Activated CD4-positive, alpha-beta T cell treated with anti-CD3 and anti-CD28 coated beads for 1 hour (primary cell): Measurements from ENCODE around the gene ADM2.
"Not testable (repeated sequence)": the region's sequence is repeated elsewhere in the genome, so short reads cannot be mapped to it uniquely, and the experiment has no call there.

ENCODE experiments used
- DNase-seq: peaks from one replicate; pipeline ENCODE4 v3.0.0-alpha.2; 2020

The ADM2 gene

GRCh38 chr22:50507991-50508884, 26.9 kb downstream of the ADM2 start, which contains the start of gene NCAPH2:
TSS of gene NCAPH2 (plus strand) at chr22:50508224. CDS start at chr22:50508338, 114 bp downstream.
- peak; percentile 98 for DNase-seq

DNA sequence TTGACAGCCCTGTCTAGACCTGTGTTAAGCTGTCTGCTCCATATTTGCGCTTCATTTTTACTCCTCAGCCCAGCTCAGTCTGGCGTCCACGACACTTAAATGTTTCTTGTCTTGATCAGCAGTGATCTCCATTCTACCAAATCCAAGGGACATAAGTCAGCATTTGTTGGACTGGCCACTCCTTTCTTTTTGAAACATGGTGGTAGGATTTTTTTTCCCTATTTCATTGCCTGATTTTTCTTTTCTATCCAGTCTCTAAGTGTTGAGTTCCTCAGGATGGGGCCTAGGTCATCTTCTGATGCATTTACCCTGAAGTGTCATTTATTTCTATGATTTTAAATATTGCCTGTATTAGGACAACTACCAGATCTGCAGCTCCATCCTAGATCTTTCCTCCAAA, 27.6 kb downstream of the ADM2 start:
- no peak for DNase-seq

- no peak for DNase-seq
These were observed 31.8 kb downstream of the ADM2 start for GRCh38 chr22:50513175-50513574.

DNA sequence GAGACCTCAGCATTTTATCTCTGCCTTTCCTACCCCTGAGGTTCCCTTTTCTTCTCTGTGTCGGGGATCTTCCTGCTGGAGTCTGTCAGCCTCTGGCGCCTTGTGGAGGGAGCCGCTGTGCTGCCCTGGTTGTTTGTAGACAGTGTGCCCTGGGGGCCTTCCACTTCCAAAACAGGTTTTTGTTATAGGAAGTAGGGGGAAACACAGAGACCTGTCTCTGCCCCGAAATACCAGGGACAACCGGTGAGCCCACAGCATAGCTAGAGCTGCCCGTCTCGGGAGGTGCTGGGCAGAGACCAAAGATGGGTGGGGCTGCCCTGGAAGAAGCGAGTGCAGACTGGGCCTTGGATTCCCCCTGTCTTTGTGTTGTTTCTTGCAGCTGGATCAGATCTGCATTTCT, 34.7 kb downstream of the ADM2 start:
- no peak for DNase-seq

DNA sequence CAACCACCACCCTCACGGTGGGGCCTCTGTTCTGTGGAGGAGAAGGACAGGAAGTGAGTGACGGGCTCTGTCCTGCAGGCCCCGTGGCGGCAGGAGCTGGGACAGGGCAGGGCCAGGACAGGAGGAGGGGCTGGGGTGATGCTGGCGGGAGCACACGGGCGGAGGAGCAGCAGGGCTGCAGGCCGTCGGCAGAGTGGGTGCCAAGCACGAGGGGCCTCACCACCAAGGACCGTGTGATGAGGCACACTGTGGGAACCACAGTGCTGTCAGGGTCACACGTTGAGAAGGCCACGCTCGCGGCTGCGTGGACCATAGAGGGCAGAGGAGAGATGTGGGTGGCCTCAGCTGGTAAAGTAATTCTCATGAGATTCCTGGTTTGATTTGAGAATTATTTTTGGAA, 35.5 kb downstream of the ADM2 start:
- DNase-seq: no peak

DNA sequence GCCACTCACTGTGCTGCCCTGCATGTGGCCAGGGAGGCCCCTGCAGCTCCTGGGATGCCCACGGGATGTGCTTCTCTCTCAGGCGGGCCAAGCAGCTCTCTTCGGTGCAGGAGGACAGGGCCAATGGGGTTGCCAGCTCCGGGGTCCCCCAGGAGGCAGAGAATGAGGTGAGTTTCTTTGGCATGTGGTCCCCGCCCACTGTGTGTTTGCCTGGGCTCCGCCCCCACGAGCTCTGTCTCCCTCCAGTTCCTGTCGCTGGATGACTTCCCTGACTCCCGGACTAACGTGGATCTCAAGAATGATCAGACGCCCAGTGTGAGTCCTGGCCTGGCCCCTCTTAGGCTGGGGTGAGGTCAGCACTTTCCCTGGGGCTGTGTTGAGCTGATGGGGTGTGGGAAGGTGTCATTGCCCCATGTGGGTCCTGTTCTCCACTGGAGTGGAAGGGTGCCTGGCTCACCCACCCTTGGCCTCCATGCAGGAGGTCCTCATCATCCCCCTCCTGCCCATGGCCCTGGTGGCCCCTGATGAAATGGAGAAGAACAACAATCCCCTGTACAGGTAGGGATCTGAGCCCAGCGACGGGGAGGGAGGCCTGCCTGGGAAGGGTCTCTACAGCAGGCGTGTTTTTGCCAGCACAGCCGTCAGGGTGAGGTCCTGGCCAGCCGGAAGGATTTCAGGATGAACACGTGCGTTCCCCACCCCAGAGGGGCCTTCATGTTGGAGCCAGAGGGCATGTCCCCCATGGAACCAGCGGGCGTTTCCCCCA, 36.3 kb downstream of the ADM2 start:
- DNase-seq: no peak

- no peak for DNase-seq
These were observed 37.3 kb downstream of the ADM2 start for GRCh38 chr22:50518606-50519005.

DNA sequence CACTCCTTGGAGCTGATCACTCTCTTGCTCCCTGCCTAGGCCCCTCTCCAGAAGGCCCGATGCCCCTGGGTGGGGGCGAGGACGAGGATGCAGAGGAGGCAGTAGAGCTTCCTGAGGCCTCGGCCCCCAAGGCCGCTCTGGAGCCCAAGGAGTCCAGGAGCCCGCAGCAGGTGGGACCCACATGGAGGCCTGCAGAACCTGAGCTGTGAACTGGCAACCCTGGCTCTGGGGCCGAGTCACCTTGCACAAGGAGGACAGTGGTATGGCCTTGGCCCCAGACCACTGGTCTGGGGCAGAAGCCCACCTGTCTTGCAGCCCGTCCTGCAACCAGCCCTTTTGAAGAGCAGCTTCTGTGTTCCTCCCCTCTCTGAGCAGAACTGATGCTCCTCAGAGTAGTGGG, 37.8 kb downstream of the ADM2 start:
- no peak for DNase-seq

- DNase-seq: not testable (repeated sequence)
These were observed 38.8 kb downstream of the ADM2 start for GRCh38 chr22:50520184-50520583.

GRCh38 chr22:50520826-50521453, 39.6 kb downstream of the ADM2 start:
- no peak for DNase-seq

GRCh38 chr22:50521710-50522109, 40.4 kb downstream of the ADM2 start:
- DNase-seq: no peak

- no peak for DNase-seq
These were observed 41.0 kb downstream of the ADM2 start for GRCh38 chr22:50522208-50522805.

DNA sequence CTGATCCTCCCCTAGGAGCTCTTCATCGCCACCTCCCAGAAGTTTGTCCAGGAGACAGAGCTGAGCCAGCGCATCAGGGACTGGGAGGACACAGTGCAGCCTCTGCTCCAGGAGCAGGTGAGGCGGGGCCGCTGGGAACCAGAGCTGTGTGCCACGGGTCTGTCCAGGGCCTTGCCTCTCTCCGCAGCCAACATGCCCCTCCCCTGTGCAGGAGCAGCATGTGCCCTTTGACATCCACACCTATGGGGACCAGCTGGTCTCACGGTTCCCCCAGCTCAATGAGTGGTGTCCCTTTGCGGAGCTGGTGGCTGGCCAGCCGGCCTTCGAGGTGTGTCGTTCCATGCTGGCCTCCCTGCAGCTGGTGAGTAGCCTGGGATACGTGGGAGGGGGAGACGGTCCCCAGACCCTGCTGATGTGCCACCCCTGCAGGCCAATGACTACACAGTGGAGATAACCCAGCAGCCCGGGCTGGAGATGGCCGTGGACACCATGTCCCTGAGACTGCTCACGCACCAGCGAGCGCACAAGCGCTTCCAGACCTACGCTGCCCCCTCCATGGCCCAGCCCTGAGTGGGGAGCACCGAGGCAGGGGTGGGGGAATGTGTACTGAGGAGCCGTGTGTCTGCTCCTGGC, 41.6 kb downstream of the ADM2 start:
- DNase-seq: no peak

DNA sequence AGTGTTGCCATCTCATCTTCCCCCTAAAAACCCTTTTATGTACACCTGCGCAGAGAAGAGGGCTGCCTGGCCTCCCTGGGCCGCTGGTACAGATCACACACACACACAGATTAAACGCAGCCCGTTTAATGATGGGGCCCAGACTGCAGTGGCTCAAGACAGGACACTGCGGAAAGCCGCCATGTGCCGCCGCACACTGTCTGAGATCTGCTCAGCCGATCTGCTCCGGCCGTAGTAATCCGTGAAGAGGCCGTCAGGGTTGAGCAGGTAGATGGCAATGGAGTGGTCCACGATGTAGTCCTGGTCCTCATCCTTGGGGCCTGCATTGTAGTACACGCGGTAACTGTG, 42.1 kb downstream of the ADM2 start:
- no peak for DNase-seq

GRCh38 chr22:50523806-50524675, 42.7 kb downstream of the ADM2 start:
- DNase-seq: no peak

- DNase-seq: no peak
These were observed 43.3 kb downstream of the ADM2 start for GRCh38 chr22:50524676-50525103.

DNA sequence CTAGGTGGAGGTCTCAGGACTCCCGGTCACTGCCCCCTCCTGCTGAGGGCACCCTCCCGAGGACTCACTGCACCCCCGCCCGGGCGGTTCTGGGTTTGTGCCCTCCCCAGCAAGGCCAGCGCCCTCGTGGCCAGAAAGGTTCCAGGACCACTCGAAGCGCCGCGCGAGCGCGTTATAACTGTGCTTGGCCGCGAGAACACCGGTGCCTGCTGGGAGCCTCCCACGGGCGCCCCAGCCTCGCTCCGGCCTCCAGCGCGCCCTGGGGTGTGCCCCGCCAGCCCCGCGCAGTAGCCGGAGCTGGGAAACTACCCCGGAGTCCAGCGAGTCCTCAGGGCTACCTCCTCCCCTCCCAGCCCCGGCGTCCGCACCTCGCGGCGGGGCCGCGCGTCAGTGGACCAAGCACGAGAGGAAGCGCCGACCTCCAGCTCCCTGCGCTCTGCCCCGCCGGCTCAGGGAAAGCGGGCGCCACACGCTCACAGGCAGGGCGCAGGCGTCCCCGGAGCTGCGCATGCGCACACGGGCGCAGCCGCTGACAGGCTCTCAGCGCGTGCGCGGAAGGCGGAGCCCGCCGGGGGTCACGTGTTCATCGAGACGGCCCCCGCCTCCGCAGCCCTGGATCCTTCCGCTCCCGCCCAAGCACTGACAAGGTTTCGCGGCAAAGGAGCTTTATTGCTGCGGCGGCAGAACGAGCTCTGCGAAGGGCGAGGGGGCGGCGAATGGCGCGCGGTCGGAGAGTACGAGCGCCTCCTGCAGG, 43.9 kb downstream of the ADM2 start, which contains the start of gene SCO2:
Gene SCO2 (minus strand): TSS at position 495 of the 754 bp plus-strand sequence. CDS start 1,187 bp downstream, outside the sequence.
- DNase-seq: peak; percentile 98

DNA sequence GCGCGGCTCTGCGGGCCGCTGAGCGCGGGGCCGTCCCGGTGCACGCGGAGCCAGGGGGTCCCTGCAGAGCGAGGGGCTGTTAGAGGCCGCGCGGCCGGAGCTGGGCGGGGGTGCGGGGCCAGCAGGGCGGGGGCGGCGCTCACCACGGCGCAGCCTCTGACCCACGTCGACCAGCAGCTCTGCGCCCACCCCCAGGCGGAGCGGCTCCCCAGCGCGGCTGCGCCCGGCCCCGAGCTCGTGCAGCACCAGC, 44.4 kb downstream of the ADM2 start:
- DNase-seq: no peak

DNA sequence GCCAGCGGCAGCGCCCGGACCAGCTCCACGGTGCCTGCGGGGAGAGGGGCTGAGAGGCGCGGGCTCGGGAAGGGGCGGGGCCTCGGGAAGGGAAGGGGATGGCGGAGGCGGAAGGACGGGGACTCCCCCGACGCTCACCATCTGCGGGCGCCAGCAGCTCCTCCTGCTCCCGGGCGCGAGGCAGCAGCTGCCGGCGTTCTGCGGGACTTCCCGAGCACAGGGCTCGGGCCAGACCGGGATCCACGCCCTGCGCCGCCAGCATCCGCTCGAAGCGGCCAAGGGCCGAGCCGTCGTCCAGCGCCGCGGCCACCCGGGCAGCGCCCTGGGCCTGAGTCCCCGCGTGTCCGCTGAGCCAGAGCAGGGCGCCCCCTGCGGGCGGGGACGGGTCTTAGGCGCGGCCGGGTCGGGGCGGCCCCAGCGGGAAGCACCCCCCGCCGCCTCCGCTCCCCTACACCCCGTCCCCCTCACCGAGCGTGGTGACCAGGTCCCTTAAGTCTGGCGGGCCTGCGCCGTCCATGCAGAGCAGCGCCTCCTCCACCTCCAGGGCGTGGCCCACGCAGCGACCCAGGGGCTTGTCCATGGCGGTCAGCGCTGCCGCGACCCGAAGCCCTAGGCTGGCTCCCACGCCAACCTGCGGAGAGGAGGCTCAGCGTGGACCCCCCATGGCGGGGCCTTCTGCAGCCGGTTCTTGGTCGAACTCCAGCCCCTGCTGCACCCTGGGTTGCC, 44.9 kb downstream of the ADM2 start:
- DNase-seq: peak; percentile 75
